ENCODE data around the gene FAM168A.
"Not testable (repeated sequence)": the region's sequence is repeated elsewhere in the genome, so short reads cannot be mapped to it uniquely, and the experiment has no call there.

FAM168A gene

GRCh38 chr11:73516080-73516479, 81.8 kb downstream of the FAM168A start:
- DNase-seq = no peak

GRCh38 chr11:73513707-73514106, 84.2 kb downstream of the FAM168A start:
- no peak for DNase-seq

GRCh38 chr11:73510877-73511276, 87.0 kb downstream of the FAM168A start:
- no peak for DNase-seq

- DNase-seq = no peak
Measured at GRCh38 chr11:73510106-73510505, 87.8 kb downstream of the FAM168A start.

GRCh38 chr11:73509188-73509587, 88.7 kb downstream of the FAM168A start:
- DNase-seq = no peak

GRCh38 chr11:73508243-73509176, 89.4 kb downstream of the FAM168A start:
- DNase-seq = no peak

- no peak for DNase-seq
Measured at GRCh38 chr11:73507086-73507485, 90.8 kb downstream of the FAM168A start.

GRCh38 chr11:73506038-73506437, 91.9 kb downstream of the FAM168A start:
- DNase-seq = no peak

GRCh38 chr11:73498343-73498742, 99.6 kb downstream of the FAM168A start:
- no peak for DNase-seq

- DNase-seq = no peak
Measured at GRCh38 chr11:73496134-73496533, 101.8 kb downstream of the FAM168A start.

GRCh38 chr11:73495731-73496130, 102.2 kb downstream of the FAM168A start:
- DNase-seq = no peak

GRCh38 chr11:73493956-73494598, 103.8 kb downstream of the FAM168A start:
- no peak for DNase-seq

GRCh38 chr11:73481626-73482025, 116.3 kb downstream of the FAM168A start:
- DNase-seq = no peak

GRCh38 chr11:73480677-73481076, 117.2 kb downstream of the FAM168A start:
- DNase-seq = no peak

GRCh38 chr11:73478737-73479347, 119.1 kb downstream of the FAM168A start:
- DNase-seq = no peak

- no peak for DNase-seq
Measured at GRCh38 chr11:73477518-73477917, 120.4 kb downstream of the FAM168A start.

GRCh38 chr11:73475549-73476095, 122.3 kb downstream of the FAM168A start:
- DNase-seq = no peak

GRCh38 chr11:73473252-73473651, 124.7 kb downstream of the FAM168A start:
- DNase-seq = no peak

GRCh38 chr11:73470036-73470612, 127.8 kb downstream of the FAM168A start:
- DNase-seq = not testable (repeated sequence)

GRCh38 chr11:73469401-73469800, 128.5 kb downstream of the FAM168A start:
- DNase-seq = no peak

GRCh38 chr11:73468590-73469161, 129.2 kb downstream of the FAM168A start:
- no peak for DNase-seq

- no peak for DNase-seq
Measured at GRCh38 chr11:73467505-73467904, 130.4 kb downstream of the FAM168A start.

GRCh38 chr11:73466643-73467042, 131.3 kb downstream of the FAM168A start:
- no peak for DNase-seq
